Aorta (tissue), 5 donors: ENCODE results near the gene SH3BGRL2. TPM values are rescaled to one million over a fixed set of nuclear protein-coding genes. Genes with fewer than 3 reads are reported as not detected.
A peak's percentile ranks its signal among the peaks of the same experiment; 100 is the strongest.

Experiments used
- ATAC-seq: fragments of 200-7000 bp; cut with Tn5 transposase; one replicate; pipeline ENCODE4 v1.9.1; 2022; ENCODE audit warnings: moderate library complexity; ENCODE audit not compliant: low FRiP score
- DNase-seq, 2 donors: peaks; one replicate each; pipeline ENCODE4 v3.0.0-alpha.2; 2020
- H3K27ac ChIP-seq, 2 donors: one replicate each; pipeline ENCODE4 v1.5.1; 2013; ENCODE audit warnings: low read length in 2 of 2, mild to moderate bottlenecking in 2 of 2, moderate library complexity in 2 of 2, control low read depth in 1 of 2, inconsistent platforms in 1 of 2, low read depth in 1 of 2
- H3K27me3 ChIP-seq, 2 donors: one replicate each; pipeline ENCODE4 v1.6.1; 2013; ENCODE audit warnings: control low read depth in 1 of 2, low read length in 1 of 2, mild to moderate bottlenecking in 1 of 2, moderate library complexity in 1 of 2; ENCODE audit not compliant: insufficient read depth in 2 of 2, control insufficient read depth in 1 of 2
- H3K36me3 ChIP-seq, 2 donors: one replicate each; pipeline ENCODE4 v1.6.1; 2013; ENCODE audit warnings: control low read depth in 1 of 2, low read length in 1 of 2, mild to moderate bottlenecking in 1 of 2; ENCODE audit not compliant: insufficient read depth in 2 of 2, control insufficient read depth in 1 of 2
- H3K4me1 ChIP-seq, 2 donors: one replicate each; pipeline ENCODE4 v1.6.1; 2013; ENCODE audit warnings: low read length in 2 of 2, control low read depth in 1 of 2, mild to moderate bottlenecking in 1 of 2, moderate library complexity in 1 of 2; ENCODE audit not compliant: insufficient read depth in 2 of 2, control insufficient read depth in 1 of 2
- H3K4me3 ChIP-seq, 2 donors: one replicate each; pipeline ENCODE4 v1.5.1; 2013; ENCODE audit warnings: low read length in 2 of 2, control low read depth in 1 of 2, mild to moderate bottlenecking in 1 of 2
- H3K9me3 ChIP-seq: one replicate; pipeline ENCODE4 v1.6.1; 2013; ENCODE audit warnings: mild to moderate bottlenecking, low read length; ENCODE audit not compliant: control insufficient read depth
- WGBS, 2 donors: extraction: QIAGEN DNeasy Blood & Tissue Kit; methylation state at CpG; one replicate each; pipeline ENCODE4 v1.1.7; 2013; 5-methylcytosine and 5-hydroxymethylcytosine counted together
- intact Hi-C, 2 donors: fragments of 100-400 bp; cut with DNase I; formaldehyde crosslinking; loops; one replicate each; pipeline versions ENCODE4 v1.14.2 to v1.15.0; 2022
- polyA plus RNA-seq, 2 donors: library from polyadenylated mRNA; stranded (reverse); fragments of 200-250 nt; gene quantifications; one replicate each; pipeline ENCODE4 v1.2.3, GENCODE V29; 2013
- total RNA-seq, 2 donors: library from RNA; stranded (reverse); fragmentation: NEBNext Ultra II Directional; extraction: Animal tissue kit (Norgen Biotek cat#: 25700); gene quantifications; one replicate each; pipeline ENCODE4 v1.2.1, GENCODE V29; 2021
- donor health status: healthy with polysubstance abuse.
- donor health status: Bipolar disorder and iron deficiency.
- donor health status: DM: no; HTN: no; CAD: no.
- donor health status: DM: no; HTN: no; CAD: no.
- donor health status: DM: yes; HTN: yes; CAD: no.

SH3BGRL2 gene
- total and polyA plus RNA-seq, 4 donors, result 1.8 to 23.7 (median 20.8) TPM

DNA sequence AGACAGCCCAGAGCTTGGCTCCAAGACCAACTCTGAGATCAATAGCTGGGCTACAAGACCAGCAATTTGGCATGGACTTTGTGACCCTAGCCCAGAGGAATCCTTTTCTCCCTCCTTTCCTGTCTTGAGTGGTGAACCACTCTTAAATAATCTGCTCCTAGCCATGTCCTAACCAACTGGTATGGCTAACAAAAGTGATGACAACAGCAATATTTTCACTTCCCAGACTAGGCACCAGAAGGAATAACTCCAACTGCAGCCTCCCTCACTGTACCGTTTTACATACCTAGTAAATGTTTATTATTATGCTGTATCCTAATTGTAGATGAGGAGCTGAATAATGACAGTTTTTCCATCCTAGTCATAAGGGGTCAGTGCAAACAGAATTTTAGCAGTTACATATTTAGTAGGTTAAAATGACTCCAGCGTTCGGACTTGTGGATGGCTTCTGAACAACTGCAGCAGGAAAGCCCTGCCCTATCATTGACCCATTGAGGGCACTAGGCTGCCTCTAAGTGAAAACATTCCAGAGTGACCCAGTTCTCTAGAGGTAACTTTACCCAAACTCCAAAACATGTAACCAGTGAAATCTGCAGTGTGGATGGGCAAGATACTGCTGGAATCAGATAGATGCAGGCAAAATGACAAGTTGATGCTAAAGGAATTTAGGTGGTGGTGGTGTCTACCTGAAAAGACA, 77.1 kb downstream of the SH3BGRL2 start:
- Histone ChIP-seq H3K4me3 (no peak overlapping the region), H3K27ac (no peak overlapping the region), H3K27me3 (no peaks in the 10 kb centered on the region), H3K9me3 (no peaks in the 10 kb centered on the region), H3K4me1 (no peaks in the 10 kb centered on the region), H3K36me3 (no peaks in the 10 kb centered on the region)
- no peak for DNase-seq
- intact Hi-C loops, result no loop called here
- 36 to 60% methylated on average over 3 of the region's 3 CpGs for WGBS, 2 donors
- no peak for ATAC-seq

DNA sequence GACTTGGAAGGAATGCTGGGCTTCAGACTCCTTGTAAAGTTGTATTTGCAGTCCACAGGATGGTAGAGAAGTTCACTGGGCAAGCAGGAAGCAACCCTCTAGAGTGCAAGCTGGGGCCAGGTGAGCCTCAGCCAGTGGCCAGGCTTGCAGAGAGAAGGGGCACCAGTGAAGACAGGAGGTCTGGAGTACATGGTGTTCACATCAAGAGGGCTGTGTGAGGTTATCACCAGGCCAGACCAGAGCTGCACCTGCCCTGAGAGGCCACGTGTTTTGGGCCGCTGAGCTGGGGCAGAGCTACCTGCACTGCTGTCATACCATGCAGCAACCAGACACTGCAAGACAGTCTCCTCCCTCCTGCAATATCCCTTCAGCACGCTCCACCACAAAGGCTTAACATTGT, 79.0 kb downstream of the SH3BGRL2 start:
- Histone ChIP-seq H3K36me3 (no peaks in the 10 kb centered on the region), H3K27me3 (no peaks in the 10 kb centered on the region), H3K4me1 (no peaks in the 10 kb centered on the region), H3K9me3 (no peaks in the 10 kb centered on the region), H3K4me3 (no peak overlapping the region), H3K27ac (no peak overlapping the region)
- DNase-seq (no peak), ATAC-seq (peak; percentile 35)
- WGBS, 2 donors, result 67 to 71% methylated on average over 3 of the region's 3 CpGs
- intact Hi-C loops, result loop anchor here in 1 of 2 donors (5.0 kb wide), 1 partner anchor 138 kb away; no protein-coding TSS in a partner anchor

DNA sequence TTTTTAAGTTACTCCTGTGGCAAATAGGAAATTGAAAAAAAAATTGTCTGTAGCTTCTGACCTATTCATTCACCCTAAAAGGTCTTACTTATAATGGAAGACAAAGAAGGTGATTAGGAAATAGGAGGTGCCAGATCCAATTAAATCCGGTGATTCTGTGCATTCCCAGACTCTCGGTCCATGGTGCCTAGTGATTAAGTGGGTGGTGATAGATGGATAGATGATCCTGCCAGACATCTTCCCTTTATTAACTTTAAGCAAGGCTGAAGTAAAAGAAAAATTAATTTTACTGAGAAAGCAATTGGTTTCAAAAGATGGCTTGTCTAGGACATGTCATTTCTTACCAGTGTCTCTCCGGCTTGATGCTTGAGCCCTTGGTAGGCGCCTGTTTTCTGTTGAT, 80.0 kb downstream of the SH3BGRL2 start:
- Histone ChIP-seq H3K27me3 (no peaks in the 10 kb centered on the region), H3K9me3 (no peaks in the 10 kb centered on the region), H3K4me1 (no peaks in the 10 kb centered on the region), H3K4me3 (no peak overlapping the region), H3K27ac (no peak overlapping the region), H3K36me3 (no peaks in the 10 kb centered on the region)
- 65 to 78% methylated on average over 4 of the region's 4 CpGs for WGBS, 2 donors
- intact Hi-C loops, result loop anchor here in 1 of 2 donors (5.0 kb wide), 1 partner anchor 139 kb away; no protein-coding TSS in a partner anchor
- ATAC-seq (no peak), DNase-seq (no peak)

DNA sequence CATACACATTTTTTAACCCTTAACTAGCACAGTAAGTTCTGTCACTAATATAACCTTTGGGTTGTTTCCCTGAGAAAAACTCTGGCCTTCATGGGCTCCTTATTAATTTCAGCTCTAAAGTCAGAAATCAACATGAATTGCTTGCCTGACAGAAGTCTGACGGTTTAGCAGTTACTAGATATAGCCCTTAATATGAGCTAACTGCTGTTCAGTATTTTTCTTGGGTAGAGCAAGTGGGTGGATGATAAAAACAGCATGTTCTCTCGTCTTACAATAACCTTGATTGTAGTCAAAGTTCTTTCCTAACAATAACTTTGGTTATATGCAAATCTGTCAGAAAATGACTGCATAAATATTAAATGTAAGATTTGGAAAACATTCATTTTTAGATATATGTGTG, 81.0 kb downstream of the SH3BGRL2 start:
- Histone ChIP-seq H3K36me3 (no peaks in the 10 kb centered on the region), H3K27me3 (no peaks in the 10 kb centered on the region), H3K27ac (no peak overlapping the region), H3K4me1 (no peaks in the 10 kb centered on the region), H3K9me3 (no peaks in the 10 kb centered on the region), H3K4me3 (no peak overlapping the region)
- ATAC-seq, result no peak
- no peak for DNase-seq
- intact Hi-C loops, result loop anchor here in 1 of 2 donors (5.0 kb wide), 1 partner anchor 140 kb away; no protein-coding TSS in a partner anchor
- WGBS, 2 donors, result 5 to 9% methylated on average over 2 of the region's 2 CpGs

DNA sequence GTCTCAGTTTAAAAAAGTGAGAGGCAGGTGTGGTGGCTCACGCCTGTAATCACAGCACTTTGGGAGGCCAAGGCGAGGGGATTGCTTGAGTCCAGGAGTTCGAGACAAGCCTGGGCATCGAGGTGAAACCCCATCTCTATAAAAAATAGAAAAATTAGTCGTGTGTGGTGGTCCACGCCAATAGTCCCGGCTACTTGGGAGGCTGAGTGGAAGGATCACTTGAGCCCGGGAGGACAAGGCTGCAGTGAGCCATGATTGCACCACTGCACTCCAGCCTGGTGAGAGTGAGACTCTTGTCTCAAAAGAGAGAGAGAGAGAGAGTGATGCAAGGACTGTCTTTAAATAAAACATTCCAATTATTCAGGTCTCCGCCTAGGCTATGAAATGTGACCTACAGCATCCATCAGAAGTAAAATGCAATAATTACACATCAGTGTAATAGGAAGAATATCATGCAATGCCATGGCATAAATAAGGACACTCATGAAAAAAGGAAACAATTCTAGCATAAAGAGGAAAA, 81.5 kb downstream of the SH3BGRL2 start:
- no peaks in the 10 kb centered on the region for H3K9me3 ChIP-seq
- no peak for DNase-seq
- no peak overlapping the region for H3K4me3 ChIP-seq
- intact Hi-C loops, result loop anchor here in 1 of 2 donors (5.0 kb wide), 1 partner anchor 140 kb away; no protein-coding TSS in a partner anchor
- no peaks in the 10 kb centered on the region for H3K27me3 ChIP-seq
- no peak for ATAC-seq
- 85 to 92% methylated on average over 9 of the region's 9 CpGs for WGBS, 2 donors
- H3K36me3 ChIP-seq, result no peaks in the 10 kb centered on the region
- H3K27ac ChIP-seq, result no peak overlapping the region
- no peaks in the 10 kb centered on the region for H3K4me1 ChIP-seq

DNA sequence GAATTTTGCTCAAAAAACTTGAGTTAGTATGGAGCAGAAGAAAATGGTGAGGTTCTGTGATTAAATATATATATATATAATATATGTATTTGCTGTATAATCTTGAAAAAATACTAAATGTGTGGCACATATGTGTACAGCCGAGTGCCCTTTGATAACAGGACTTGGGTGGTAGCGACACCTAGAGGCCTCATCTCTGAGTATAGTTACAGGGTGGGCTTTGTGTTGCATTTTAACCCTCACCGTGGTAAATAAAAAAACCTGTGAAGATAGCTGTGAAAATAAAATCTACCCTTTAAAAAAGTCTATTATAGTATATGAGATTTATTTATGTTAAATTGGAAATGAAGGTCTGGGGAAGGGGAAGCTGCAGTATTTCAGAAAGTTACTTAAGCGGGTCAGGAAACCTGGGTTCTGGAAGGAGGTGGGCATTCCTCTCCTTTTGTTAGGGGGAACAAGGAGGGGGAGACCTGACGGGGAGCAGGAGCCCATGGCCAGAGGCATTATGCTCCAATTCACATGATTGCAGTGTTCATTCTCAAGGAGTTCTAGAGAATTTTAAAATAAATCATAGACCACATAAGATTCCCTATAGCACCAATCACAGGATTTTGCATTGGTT, 82.7 kb downstream of the SH3BGRL2 start:
- H3K27ac ChIP-seq, result no peak overlapping the region
- ATAC-seq, result peak; percentile 66

DNA sequence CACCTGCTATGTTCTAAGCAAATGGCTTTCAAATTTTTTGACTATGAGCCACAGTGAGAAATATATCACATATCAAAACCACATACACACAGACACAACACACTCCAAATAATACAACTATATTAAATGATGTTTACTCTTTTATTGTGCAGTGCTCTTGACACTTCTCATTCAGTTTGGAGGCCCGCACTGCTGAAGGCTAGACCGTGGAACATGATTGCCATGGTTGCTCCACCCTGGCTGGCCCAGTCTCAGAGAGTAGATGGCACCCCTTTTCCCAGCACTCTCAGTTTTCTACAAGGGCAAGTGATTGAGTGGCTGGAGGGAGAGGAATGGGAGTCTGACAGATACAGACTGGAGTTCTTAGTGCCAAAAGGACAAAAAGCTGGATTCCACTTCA, 86.9 kb downstream of the SH3BGRL2 start:
- no peaks in the 10 kb centered on the region for H3K36me3 ChIP-seq
- H3K4me3 ChIP-seq, result no peak overlapping the region
- no peak for ATAC-seq
- intact Hi-C loops, result no loop called here
- 92 to 95% methylated on average over 2 of the region's 2 CpGs for WGBS, 2 donors
- H3K9me3 ChIP-seq, result no peaks in the 10 kb centered on the region
- H3K27me3 ChIP-seq, result no peaks in the 10 kb centered on the region
- no peak overlapping the region for H3K27ac ChIP-seq
- H3K4me1 ChIP-seq, result no peaks in the 10 kb centered on the region
- no peak for DNase-seq

More for the DNA sequence above, 82.7 kb downstream of the SH3BGRL2 start:
- H3K27me3 ChIP-seq, result no peaks in the 10 kb centered on the region
- DNase-seq, result no peak
- H3K4me3 ChIP-seq, result no peak overlapping the region
- H3K36me3 ChIP-seq, result no peaks in the 10 kb centered on the region
- intact Hi-C loops, result loop anchor here in 1 of 2 donors (5.0 kb wide), 1 partner anchor 142 kb away; no protein-coding TSS in a partner anchor
- WGBS, 2 donors, result 15 to 16% methylated on average over 5 of the region's 5 CpGs
- no peaks in the 10 kb centered on the region for H3K4me1 ChIP-seq
- H3K9me3 ChIP-seq, result no peaks in the 10 kb centered on the region

DNA sequence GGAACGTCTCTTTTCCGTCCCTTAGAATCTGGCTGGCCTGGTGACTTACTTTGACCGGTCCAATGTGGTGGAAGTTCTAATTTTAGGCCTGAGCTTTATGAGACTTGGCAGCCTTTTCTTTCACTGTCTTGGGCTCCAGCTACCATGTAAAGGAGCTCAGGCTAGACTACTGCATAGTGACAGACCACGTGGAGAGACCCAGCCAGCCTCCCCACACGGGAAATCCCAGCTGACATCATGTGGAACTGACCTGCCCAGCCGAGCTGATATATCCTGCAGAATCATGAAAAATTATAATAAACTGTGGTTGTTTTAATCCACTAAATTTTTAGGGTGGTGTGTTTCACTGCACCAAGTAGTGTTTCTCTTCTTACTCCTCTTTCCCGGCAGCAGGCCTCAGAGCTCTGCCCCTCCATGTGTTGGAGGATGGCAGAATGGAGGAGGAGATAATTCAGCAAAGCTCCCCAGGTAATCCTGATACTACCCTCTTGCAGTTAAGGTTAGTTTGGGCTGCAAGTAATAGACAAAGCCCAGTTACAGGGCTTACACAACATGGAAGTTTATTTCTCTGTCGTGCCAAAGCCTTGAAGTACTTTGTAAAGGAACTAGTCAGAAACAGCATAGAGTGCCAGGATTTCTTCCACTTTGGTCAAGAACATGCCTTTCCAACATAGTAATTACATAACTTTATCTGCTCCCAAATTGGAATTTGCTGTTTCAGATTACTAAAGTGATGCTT, 87.5 kb downstream of the SH3BGRL2 start:
- no peaks in the 10 kb centered on the region for H3K27me3 ChIP-seq
- H3K36me3 ChIP-seq, result no peaks in the 10 kb centered on the region
- no peak for DNase-seq
- intact Hi-C loops, result no loop called here
- H3K4me1 ChIP-seq, result no peaks in the 10 kb centered on the region
- H3K9me3 ChIP-seq, result no peaks in the 10 kb centered on the region
- WGBS, 2 donors, result 65 to 72% methylated on average over 8 of the region's 8 CpGs
- H3K27ac ChIP-seq, result no peak overlapping the region
- ATAC-seq, result no peak
- no peak overlapping the region for H3K4me3 ChIP-seq
